ENCODE measurements around the gene DNAJC18.
"Not testable (repeated sequence)": the region's sequence is repeated elsewhere in the genome, so short reads cannot be mapped to it uniquely, and the experiment has no call there.

DNAJC18 gene
- total RNA-seq, result 10.5 reads per million, percentile 32 among the genes with 10 or more reads in this experiment

DNA sequence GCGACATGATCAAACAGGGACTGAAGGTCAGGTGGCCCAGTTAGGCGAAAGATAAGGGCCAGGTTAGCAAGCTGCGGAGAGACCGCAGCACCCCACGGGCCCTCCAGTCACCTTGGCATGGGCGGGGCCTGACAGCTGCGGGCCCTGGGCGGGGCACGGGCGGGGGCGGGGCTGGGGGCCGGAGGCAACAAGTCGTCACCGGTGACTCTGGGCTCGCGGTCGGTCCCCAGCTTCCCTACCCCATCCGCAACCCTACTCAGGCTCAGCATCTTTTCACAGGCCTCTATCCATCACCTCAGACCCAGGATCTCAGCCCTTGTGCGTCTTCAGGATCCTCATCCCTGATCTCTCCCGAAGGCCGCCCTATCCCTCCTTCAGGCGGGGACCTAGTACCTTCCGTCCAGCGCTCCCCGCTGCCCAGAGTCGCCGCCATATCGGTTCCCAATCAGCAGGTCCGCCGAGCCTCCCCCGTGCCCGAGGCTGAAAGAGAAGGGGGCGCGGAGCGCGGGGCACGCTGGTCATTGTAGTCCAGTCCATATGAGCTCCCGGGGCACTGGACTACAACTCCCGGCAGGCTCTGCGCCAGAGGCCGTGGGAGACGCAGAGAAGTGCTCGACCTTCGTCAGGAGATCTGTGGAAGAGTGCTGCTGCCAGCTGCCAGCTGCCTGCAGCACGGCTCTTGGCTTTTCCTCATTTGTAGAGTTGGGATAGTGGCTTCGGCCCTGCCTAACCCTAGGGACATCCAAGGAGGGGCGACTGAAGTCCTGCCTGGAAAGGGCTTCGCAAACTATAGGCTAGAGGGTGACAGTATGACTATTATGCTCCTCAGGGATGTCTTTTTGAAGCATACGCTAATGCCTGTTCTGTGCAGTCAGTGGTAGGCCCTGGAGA, at the start of gene DNAJC18:
Gene DNAJC18 (minus strand): TSS at position 513 of the 891 bp plus-strand sequence. CDS start 80 bp downstream, at position 433.
- DNase-seq, result peak; percentile 88

DNA sequence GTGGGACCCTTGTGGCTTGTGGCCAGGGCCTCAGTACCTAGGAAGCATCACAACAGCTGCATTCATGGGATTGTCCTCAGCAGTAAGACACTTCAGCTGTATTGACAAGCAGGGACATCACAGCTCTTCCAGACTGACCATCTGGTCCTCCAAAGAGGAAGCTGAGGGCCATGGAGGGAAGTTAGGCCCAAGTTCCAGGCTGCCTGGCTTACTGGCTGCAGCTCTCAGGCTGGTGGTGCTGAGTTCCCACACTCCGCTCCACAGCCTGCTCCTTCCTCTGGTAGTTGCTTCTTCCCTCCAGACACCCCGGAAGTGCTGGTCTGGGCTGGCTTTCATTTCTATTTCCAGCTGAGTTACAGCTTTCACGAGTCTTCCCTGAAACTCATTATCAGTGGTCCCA, 48.9 kb upstream of the DNAJC18 start:
- no peak for DNase-seq

DNA sequence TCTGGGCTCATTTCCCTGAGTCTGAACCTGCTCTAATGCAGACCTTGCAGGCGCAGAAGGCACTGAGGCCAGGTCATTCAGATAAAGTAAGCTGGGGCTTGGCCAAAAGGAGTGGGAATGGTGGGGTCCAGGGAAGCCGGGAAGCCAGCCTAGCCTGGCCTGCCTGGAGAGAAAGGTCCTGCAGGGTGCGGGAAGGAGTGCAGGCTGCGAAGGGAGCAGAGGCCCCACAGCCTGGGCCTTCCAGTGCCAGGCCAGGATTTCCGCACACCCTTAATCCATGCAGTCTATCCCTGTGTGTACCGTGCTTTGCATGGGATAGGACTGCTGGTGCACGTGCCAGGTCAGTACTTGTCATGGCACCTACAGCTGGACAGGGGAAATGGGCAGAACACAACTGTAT, 46.9 kb upstream of the DNAJC18 start:
- no peak for DNase-seq

DNA sequence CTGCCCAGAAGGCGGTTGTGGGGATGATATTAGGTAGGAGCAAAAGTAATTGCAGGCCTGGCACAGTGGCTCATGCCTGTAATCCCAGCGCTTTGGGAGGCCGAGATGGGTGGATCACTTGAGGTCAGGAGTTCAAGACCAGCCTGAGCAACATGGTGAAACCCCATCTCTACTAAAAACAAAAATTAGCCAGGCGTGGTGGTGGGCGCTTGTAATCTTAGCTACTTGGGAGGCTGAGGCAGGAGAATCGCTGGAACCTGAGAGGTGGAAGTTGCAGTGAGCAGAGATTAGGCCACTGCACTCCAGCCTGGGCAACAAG, 43.5 kb upstream of the DNAJC18 start:
- not testable (repeated sequence) for DNase-seq

DNA sequence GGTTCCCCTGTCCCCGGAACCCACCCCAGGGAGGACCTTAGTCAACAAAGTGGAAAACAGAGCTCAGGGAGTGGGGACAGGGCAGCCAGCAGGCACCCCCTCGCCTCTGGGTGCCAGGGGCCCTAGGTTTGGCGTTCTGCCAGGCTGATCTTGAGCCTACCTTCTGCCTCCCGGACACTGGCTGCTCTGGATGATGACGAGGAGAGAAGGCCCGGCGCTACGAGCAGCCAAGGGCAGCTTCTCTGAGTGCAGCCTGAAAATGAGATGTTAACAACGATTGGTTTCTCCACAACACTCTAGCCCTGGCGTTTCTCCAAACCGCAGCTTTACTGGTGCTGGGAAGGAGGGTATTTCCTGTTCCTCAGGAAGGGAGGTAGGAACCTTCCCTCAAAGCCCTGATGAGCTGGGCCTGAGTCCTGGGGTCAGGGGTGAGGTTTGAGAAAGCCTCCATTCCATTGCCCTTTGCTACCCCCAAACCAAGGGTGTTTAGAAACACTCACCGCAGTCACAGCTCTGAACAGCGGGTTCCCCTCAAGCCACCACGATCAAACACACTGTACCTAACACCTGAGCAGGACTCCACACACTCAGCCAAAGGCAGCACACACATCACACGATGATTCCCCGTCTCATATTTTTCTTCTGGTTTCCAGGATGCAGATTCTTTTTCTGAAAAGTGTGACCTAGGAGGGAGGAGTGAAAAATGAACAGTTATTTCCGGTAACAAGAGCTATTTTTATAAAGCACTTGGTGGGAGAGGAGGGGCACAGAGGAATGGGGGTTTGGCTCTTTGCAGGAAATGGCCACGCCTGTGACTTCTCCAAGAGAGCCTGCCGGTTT, 42.9 kb upstream of the DNAJC18 start, which contains the start of gene STING1:
Gene STING1 (minus strand): TSS at position 709 of the 840 bp plus-strand sequence. CDS start 1,054 bp downstream, outside the sequence.
- DNase-seq, result peak; percentile 48

DNA sequence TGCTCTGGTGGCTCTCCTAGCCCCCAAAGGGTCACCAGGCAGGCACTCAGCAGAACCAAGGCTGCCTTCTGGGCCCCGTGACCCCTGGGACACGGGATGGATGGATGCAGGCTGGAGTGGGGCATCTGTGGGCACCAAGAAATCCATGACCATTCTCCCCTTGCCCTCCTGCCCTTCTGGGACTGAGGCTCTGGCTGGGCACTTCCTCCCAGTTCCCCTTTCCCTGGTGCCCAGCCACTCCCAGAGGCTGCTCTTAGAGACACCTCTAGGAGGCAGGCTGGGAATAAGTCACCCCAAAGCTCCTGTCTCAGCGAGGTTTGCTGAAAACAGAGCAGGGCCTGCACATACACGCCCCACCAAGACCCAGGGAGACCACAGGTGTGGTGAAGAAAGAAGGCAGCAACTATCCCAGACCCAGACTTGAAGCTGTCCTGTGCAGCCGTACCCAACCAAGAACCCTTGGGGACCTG, 42.3 kb upstream of the DNAJC18 start:
- no peak for DNase-seq

DNA sequence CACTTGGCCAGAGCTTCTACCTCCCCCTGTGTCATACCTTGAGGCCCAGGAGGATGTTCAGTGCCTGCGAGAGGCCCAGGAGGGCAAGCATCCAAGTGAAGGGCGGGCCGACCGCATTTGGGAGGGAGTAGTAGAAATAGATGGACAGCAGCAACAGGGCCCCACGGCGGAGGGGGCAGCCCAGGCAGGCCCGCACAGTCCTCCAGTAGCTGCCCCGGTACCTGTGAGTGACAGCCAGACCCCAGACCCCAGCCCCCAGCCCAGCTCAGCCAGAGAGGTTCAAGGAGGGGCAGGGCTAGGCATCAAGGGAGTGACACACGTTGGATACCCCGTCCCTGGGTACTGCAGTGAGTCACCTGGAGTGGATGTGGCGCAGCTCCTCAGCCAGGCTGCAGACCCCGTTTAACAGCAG, 41.8 kb upstream of the DNAJC18 start:
- DNase-seq, result peak; percentile 22

DNA sequence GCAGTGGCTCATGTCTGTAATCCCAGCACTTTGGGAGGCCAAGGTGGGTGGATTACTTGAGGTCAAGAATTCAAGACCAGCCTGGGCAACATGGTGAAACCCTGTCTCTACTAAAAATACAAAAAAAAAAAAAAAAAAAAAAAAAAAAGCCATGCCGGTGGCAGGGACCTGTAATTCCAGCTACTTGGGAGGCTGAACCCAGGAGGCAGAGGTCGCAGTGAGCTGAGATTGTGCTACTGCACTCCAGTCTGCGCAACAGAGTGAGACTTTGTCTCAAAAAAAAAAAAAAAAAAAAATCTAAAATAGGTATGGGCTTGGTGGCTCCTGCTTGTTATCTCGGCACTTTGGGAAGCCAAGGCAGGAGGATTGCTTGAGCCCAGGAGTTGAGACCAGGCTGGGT, 40.4 kb upstream of the DNAJC18 start:
- DNase-seq, result not testable (repeated sequence)

DNA sequence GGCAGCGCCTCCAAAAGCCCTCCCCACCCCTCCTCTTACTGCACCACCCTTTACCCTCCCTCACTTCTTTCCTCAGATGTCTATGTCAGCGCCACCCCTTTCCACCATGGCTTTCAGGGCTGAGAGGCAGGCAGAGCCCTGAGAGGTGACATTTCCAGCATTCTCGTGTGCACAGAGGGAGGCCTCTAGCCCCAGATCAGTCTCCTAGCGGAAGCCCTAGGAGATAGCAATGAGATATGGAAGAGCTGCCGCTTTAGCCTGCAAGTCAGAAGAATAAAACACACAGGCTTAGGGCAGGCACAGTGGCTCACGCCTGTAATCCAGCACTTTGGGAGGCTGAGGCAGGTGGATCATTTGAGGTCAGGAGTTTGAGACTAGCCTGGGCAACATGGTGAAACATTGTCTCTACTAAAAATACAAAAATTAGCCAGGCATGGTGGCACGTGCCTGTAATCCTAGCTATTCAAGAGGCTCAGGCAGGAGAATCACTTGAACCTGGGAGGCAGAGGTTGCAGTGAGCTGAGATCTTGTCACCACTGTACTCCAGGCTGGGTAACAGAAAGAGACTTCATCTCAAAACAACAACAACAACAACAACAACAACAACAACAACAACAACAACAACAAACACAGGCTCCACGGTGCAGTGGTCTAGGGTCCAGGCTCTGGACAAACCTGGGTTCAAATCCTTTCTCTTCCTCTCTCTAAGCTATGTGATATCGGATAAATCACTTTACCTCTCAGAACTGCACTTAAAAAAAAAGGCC, 39.5 kb upstream of the DNAJC18 start:
- DNase-seq, result not testable (repeated sequence)

DNA sequence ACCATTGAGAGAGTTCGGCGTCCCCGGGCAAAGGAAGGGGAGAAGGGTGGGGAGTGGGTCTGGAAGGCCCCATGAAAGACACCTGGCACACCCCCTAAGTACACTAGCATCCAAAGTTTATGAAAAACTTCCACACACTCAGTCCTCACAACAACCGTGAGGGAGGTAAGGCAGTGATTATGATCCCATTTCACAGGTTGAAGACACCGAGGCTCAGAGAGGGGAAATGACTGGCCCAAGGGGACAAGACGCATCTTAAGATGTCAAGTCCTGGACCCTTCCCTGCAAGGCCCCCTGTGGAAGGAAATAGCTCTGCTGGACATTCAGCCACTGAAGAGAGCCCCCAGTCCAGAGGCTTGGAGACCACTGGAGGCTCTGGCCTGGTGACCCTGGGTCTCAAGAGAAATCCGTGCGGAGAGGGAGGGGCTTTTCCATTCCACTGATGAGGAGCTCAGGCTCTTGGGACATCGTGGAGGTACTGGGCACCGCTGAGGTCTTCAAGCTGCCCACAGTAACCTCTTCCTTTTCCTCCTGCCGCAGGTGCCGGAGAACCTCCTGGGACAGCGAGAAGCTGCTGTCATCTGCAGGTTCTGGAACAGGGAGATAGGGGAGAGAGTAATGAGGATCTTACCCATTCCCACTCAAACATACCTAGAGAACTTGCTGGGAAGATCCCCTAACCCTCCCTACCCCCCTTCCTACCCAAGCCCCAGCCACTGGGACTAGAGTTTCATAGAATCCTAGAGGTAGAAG, 36.7 kb upstream of the DNAJC18 start:
- no peak for DNase-seq

DNA sequence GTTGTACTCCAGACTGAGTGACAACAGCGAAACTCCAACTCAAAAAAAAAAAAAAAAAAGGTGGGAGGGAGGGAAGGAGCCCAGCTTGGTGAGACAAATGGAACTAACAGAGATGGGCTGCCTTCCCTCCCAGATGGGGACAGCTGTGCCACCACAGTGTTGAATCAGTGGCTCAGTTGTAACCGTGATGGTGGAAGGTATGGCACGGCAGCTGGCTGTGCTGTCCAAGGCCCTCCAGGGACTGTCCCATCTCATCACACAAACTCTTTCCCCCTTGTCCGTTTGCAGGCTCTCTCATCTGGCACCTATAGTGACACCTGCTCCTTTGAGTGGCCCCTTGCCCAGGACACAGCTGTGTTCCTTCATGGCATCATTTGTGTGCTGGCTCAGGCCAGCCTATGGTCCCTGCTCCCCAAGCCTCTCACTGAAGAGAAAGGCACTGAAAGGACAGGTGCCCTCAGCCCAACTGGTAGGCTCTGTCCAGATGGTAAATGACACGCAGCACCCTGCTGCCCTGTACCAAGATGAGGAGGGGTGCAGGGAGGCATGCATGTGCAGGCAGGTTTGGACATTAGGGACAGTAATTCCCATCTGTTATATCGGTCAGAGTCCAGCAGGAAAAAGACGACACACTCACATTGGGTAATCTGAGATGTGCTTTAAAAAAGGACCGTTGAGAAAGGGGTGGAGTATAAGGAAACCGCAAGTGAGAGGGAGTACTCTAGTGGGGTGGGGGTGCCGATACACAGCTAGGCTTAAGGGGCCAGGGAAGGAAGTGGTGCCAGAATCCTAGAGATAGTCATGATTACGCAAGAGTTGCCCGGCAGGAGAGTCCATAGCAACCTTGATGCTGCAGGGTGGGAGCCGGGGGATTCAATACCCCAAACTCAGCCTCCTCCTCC, 35.8 kb upstream of the DNAJC18 start:
- no peak for DNase-seq

DNA sequence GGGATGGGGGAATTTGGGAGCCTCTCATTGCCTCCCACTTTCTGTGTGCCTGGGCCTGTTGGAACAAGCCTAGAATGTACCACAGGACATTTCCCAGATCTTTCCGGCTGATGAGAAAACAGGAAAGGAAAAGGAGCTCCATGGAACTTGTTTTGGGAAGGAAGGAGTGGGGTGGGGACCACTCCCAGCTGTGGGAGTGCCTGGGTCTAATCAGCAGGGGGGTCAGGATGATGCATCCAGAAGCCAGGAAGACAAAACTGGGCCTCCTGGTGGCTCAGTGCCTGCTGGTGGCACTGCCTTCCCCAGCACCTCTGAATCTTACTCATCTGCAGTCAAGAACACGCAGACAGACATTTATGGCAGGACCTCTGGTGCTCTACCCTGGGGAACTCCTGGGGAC, 34.2 kb upstream of the DNAJC18 start:
- no peak for DNase-seq

DNA sequence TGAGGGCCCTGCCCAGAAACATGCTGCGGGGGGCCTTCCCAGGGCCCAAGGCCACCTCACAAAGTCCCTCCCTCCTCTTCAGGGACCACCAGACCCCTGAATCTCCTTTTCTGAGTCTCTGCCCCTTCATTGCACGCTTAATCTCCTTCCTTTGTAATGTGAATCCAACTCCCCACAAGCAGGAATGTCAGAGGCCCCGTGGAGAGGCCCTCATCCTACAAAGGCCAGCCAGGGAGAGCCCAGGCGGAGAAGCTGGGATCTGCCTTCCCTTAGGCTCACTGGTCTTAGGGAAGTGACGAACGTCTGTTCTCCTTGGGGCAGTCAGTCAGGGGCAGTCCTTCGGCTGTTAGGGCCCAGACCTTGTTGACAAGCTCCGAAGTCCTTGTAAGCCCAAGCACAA, 33.8 kb upstream of the DNAJC18 start:
- DNase-seq, result no peak

DNA sequence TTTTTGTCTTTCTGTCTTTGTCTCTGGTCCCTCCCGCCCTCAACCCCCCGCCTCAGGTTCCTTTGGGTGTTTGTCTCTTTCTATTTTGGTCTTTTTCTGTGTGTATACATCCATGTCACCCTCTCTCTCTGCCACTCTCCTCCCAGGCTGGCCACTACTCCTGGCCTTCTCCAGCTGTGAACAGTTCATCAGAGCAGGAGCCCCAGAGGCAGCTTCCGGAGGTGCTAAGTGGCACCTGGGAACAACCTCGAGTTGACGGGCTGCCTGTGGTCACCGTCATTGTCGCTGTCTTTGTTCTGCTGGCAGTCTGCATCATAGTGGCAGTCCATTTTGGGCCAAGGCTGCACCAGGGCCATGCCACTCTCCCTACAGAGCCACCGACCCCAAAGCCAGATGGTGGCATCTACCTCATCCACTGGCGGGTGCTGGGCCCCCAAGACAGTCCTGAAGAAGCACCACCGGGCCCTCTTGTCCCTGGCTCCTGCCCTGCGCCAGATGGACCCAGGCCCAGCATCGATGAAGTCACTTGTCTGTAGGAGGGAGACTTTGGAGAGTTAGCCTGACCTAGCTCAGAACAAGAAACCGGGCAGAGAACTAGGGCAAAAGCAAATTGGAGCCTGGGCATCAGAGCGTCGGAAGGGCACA, 33.2 kb upstream of the DNAJC18 start:
- DNase-seq, result no peak

DNA sequence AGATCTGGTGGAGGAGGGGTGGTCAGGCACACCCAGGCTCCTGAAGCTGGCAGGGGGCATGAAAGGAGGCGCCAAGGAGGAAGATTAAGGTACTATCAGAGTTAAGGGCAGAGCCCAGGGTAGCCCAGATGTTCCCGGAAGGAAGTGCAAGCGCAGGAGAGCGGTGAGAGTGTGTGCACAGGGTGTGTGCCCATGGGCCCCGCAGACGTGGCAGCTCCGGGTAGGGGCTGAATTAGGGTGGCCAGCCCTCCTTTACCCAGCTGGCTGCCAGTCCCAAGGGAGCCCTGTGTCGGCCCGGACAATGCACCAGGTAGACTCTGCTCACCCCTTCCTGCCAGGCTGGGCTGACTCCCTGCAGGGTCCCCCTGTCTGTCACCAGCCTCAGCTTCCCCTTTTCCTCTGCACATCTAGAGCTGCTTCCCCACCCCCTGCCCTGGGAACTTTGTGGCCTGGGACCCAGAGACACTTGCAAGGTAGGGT, 31.5 kb upstream of the DNAJC18 start, which contains the start of gene SMIM33:
Gene SMIM33 (plus strand): TSS at position 184 of the 480 bp plus-strand sequence. CDS start 118 bp downstream, at position 302.
- peak; percentile 23 for DNase-seq

DNA sequence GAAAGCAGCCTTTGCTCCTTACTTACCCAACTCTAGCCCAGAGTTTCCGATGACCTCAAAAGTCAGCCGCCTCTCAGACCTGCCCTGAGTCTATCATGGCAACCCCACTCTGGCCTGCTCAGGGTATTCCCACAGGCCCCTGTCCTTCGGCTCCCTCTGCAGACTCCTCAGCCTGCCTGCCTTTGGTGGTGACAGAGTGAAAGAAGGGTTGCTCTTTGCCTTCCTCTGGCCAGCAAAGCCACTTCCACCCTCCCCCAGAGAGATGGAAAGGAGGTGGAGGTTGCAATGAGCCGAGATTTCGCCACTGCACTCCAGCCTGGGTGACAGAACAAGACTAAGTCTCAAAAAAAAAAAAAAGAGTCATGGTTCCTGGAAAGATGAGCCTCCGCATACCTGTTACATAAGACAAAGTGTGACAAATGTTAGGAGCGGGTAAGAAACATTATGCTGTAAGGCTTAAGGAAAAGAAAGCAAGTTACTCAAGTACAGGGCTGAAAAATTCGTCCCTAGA, 29.2 kb upstream of the DNAJC18 start:
- DNase-seq, result no peak

DNA sequence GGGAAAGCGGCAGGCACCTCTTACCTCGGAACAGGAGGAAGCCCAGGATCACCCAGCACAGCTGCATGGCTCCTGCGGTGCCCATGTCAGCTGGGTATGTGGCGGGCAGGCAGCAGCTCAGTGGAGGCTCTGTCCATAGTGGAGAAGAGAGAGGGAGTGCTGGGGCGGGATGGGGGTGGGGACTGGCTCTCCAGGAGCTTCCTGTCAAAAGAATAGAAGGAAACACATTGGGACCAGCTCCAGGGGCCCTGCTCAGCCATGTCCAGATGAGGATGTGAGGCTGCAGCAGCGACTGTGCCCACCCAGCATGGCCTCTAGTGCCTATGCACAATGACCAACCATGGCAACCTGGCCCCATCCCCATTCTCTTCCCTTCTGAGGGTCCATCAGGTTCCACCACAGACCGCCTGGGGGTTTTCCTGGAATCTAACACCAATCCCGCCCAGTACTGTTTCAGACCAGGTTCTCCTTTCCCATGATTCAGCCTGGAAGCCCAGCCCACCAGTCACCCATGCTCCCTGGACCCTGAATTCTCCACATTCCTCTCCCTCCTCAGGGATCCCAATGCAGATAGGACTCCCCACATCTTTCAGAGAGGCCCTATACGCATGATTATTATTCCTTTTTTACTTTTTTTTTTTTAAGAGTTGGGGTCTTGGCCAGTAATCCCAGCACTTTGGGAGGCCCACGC, 23.4 kb upstream of the DNAJC18 start, which contains the start of gene ECSCR:
Gene ECSCR (minus strand): TSS at position 158 of the 691 bp plus-strand sequence. CDS start 73 bp downstream, at position 85.
- no peak for DNase-seq

DNA sequence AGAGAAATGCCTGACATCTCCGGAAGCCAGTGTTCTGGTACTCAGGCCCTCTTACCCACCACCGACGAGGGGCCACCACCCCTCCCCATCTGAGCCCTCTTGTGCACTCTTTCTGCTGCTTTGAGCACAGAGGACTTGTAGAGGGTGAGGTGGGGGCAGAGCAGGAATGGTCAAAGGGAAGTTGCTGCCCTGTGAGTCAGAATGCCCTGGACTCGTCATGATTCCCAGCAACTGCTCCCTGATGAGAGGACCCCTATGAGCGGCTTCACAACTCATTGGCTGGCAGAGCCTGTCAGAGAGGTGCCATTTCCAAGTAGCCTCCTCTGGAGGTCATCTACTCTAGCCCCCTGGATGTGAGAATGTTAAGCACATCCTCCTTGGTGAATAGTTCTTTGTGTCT, 22.4 kb upstream of the DNAJC18 start:
- no peak for DNase-seq

DNA sequence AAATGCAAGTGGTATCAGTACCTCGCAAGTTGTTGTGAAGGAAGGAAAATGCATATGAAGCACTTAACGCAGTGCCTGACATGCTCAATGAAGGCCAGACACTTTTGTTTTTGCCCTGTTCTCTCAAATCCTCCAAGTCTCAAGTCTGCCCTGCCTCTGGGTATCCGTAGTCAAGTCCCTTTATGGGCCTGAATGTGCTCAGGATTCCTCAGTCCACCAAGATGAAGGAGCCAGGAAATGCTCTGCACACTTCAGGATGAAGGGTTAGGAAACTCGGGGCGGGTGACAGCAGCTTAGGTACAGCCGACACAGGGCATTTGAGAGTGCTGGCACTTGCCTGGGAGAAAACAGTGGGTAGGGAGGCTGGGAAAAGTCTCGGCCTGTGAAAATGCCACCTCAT, 21.9 kb upstream of the DNAJC18 start:
- no peak for DNase-seq
